ENCODE measurements around the gene NTNG2.

NTNG2 gene

GRCh38 chr9:132154863-132155567 lies 6.8 kb upstream of the NTNG2 start (continued):
- TF ChIP-seq TSHZ2 (CRISPR knock-in tag; IDR thresholded peaks at IDR 0.05) (no peak), SNAI2 (CRISPR knock-in tag; IDR thresholded peaks at IDR 0.05) (no peak), ZNF565 (CRISPR knock-in tag; conservative IDR thresholded peaks at IDR 0.05; ENCODE audit: low read depth) (no peak), OSR1 (CRISPR knock-in tag; IDR thresholded peaks at IDR 0.05) (no peak)

GRCh38 chr9:132155568-132155895 lies 6.3 kb upstream of the NTNG2 start:
- TF ChIP-seq CREB5 (CRISPR knock-in tag; IDR thresholded peaks at IDR 0.05; ENCODE audit: low read depth): no peak
- TF ChIP-seq TOX (CRISPR knock-in tag; IDR thresholded peaks at IDR 0.05; ENCODE audit: borderline replicate concordance): no peak
- no peak for TF ChIP-seq SNAI2 (CRISPR knock-in tag; IDR thresholded peaks at IDR 0.05)

GRCh38 chr9:132156262-132156661 lies 5.6 kb upstream of the NTNG2 start:
- no peak for ATAC-seq
- TF ChIP-seq OSR1 (CRISPR knock-in tag; IDR thresholded peaks at IDR 0.05) (no peak), TCF4 (CRISPR knock-in tag; IDR thresholded peaks at IDR 0.05; ENCODE audit: borderline replicate concordance) (no peak), ZNF565 (CRISPR knock-in tag; conservative IDR thresholded peaks at IDR 0.05; ENCODE audit: low read depth) (no peak), ZFP30 (CRISPR knock-in tag; IDR thresholded peaks at IDR 0.05) (no peak), PPARA (CRISPR knock-in tag; IDR thresholded peaks at IDR 0.05; ENCODE audit: borderline replicate concordance) (no peak), ESRRG (CRISPR knock-in tag; IDR thresholded peaks at IDR 0.05) (no peak), RARB (CRISPR knock-in tag; IDR thresholded peaks at IDR 0.05) (no peak), GLIS3 (CRISPR knock-in tag; IDR thresholded peaks at IDR 0.05) (no peak)

More at GRCh38 chr9:132155568-132155895, 6.3 kb upstream of the NTNG2 start:
- no peak for ATAC-seq

GRCh38 chr9:132157347-132158116 lies 4.3 kb upstream of the NTNG2 start:
- no peak for TF ChIP-seq POU6F1 (CRISPR knock-in tag; IDR thresholded peaks at IDR 0.05; ENCODE audit: borderline replicate concordance, low read depth)
- no peak for TF ChIP-seq ZFP3 (CRISPR knock-in tag; IDR thresholded peaks at IDR 0.05)
- TF ChIP-seq TSHZ2 (CRISPR knock-in tag; IDR thresholded peaks at IDR 0.05): no peak
- no peak for TF ChIP-seq GLIS3 (CRISPR knock-in tag; IDR thresholded peaks at IDR 0.05)
- no peak for TF ChIP-seq RARB (CRISPR knock-in tag; IDR thresholded peaks at IDR 0.05)
- no peak for TF ChIP-seq ZNF8 (CRISPR knock-in tag; IDR thresholded peaks at IDR 0.05)
- no peak for TF ChIP-seq ZNF565 (CRISPR knock-in tag; conservative IDR thresholded peaks at IDR 0.05; ENCODE audit: low read depth)
- TF ChIP-seq ESRRG (CRISPR knock-in tag; IDR thresholded peaks at IDR 0.05): no peak
- no peak for TF ChIP-seq ZFP30 (CRISPR knock-in tag; IDR thresholded peaks at IDR 0.05)
- no peak for TF ChIP-seq ZNF70 (CRISPR knock-in tag; IDR thresholded peaks at IDR 0.05)
- TF ChIP-seq OSR1 (CRISPR knock-in tag; IDR thresholded peaks at IDR 0.05): no peak
- no peak for TF ChIP-seq SNAI2 (CRISPR knock-in tag; IDR thresholded peaks at IDR 0.05)
- no peak for TF ChIP-seq PPARA (CRISPR knock-in tag; IDR thresholded peaks at IDR 0.05; ENCODE audit: borderline replicate concordance)
- no peak for TF ChIP-seq PATZ1 (CRISPR knock-in tag; IDR thresholded peaks at IDR 0.05; ENCODE audit: borderline replicate concordance)
- no peak for TF ChIP-seq BACH2 (CRISPR knock-in tag; IDR thresholded peaks at IDR 0.05; ENCODE audit: borderline replicate concordance)
- TF ChIP-seq ZC3H10 (CRISPR knock-in tag; IDR thresholded peaks at IDR 0.05): no peak
- TF ChIP-seq CREB5 (CRISPR knock-in tag; IDR thresholded peaks at IDR 0.05; ENCODE audit: low read depth): no peak
- TF ChIP-seq ARNTL (CRISPR knock-in tag; IDR thresholded peaks at IDR 0.05; ENCODE audit: borderline replicate concordance, low read depth): no peak
- no peak for ATAC-seq
